Measurements from ENCODE around the gene PLA2G15. TPM values are rescaled to one million over a fixed set of nuclear protein-coding genes. Genes with fewer than 3 reads are reported as not detected.

PLA2G15 gene
- polyA plus RNA-seq, 1 of the 3 experiments (the other 2 are of a cell fraction), result 23.9 TPM

DNA sequence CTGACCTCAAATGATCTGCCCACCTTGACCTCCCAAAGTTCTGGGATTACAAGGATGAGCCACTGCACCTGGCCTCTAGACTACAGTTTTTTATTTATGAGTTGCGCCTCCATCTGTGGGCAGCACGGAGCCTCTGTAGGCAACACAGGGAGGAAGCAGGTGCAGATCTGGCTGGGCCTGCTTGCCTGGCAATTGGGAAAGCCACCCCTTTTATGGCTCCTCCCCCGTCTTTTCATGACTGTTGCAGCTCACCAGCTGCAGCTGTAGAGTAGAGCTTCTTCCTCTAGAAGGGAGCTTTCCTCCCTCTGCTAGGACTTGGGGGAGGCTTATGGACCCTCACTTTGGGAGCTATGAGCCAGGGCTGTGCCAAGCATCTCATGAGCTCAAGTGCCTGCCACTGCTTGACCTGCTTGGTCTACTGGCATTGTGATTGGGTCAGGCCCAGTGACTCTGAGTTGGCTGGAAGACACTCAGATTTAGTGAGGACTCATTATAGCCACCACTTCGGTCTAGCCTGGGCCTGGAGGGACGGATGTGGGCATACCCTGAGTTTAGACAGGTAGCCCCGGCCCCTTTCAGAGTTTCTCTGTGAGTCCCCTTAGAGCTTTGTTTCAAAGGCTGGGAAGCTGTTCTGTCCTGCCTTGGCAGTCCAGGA is 12.2 kb downstream of the PLA2G15 start:
- ChIA-PET POLR2A (no interaction called here), CTCF (interaction anchor here (13.8 kb wide), 1 partner anchor 73 kb away, joined by 355 read pairs; no protein-coding TSS in a partner anchor)
- Histone ChIP-seq H3K79me2 (ENCODE audit: insufficient read depth) (no peaks in the 10 kb centered on the region), H2AFZ (ENCODE audit: low read depth) (no peak overlapping the region), H3K4me1 (ENCODE audit: control insufficient read depth in 1 of 2, insufficient read depth in 2 of 2, low read depth in 1 of 2, low read length in 1 of 2) (peaks cover 0 to 6% of the 10 kb centered on the region in 2 experiments; a peak in 2 of 4 replicates), H3F3A (replicated peaks; ENCODE audit: insufficient read depth) (peaks cover 17% of the 10 kb centered on the region), H3K9me2 (no peaks in the 10 kb centered on the region), H3K4me2 (peak overlapping the region; percentile 12; the same call in 1 of the 2 replicates), H3K27ac (ENCODE audit: low read depth in 2 of 2, low read length in 1 of 2) (peak overlapping the region in 1 of 2 experiments; percentile 55; a peak in 3 of 4 replicates), H3K36me3 (replicated peaks in 1 of 2; ENCODE audit: control insufficient read depth in 1 of 2, insufficient read depth in 2 of 2, low read length in 1 of 2) (peaks cover 8 to 19% of the 10 kb centered on the region in 2 experiments), H3K4me3 (ENCODE audit: low read depth in 2 of 2, low read length in 1 of 2) (no peak overlapping the region), H3K9ac (peak overlapping the region; percentile 33), H4K20me1 (ENCODE audit: insufficient read depth) (no peaks in the 10 kb centered on the region), H3K27me3 (ENCODE audit: insufficient read depth) (no peaks in the 10 kb centered on the region), H3K9me3 (no peaks in the 10 kb centered on the region)
- 95% methylated on average over 3 of the region's 6 CpGs for WGBS (ENCODE audit: low lambda C conversion rate)
- DNase-seq, result no peak
- TF ChIP-seq FOXJ3 (CRISPR knock-in tag; IDR thresholded peaks at IDR 0.05) (no peak), GATA2 (CRISPR knock-in tag; IDR thresholded peaks at IDR 0.05) (no peak), TAF1 (IDR thresholded peaks at IDR 0.05; ENCODE audit: borderline replicate concordance, low read depth, low read length) (no peak), RCOR1 (IDR thresholded peaks at IDR 0.05; ENCODE audit: low read length) (no peak), CHD2 (IDR thresholded peaks at IDR 0.05; ENCODE audit: low read length, partially characterized antibody) (no peak), RXRA (IDR thresholded peaks at IDR 0.05; ENCODE audit: borderline replicate concordance, low read depth) (no peak), YY1 (IDR thresholded peaks at IDR 0.05; ENCODE audit: low read depth) (no peak), FOXM1 (IDR thresholded peaks at IDR 0.05; ENCODE audit: low read depth) (no peak), FOSL2 (IDR thresholded peaks at IDR 0.05; ENCODE audit: borderline replicate concordance, low read depth) (no peak), TCF12 (IDR thresholded peaks at IDR 0.05) (no peak), USF2 (IDR thresholded peaks at IDR 0.05; ENCODE audit: borderline replicate concordance, low read depth, low read length) (no peak), SIN3A (IDR thresholded peaks at IDR 0.05; ENCODE audit: borderline replicate concordance, low read depth, low read length) (no peak), PBX3 (IDR thresholded peaks at IDR 0.05) (no peak), MAX (IDR thresholded peaks at IDR 0.05; ENCODE audit: low read depth) (no peak), EZH2phosphoT487 (IDR thresholded peaks at IDR 0.05; ENCODE audit: borderline replicate concordance, low read depth) (no peak), SMC3 (IDR thresholded peaks at IDR 0.05; ENCODE audit: low read depth, low read length) (no peak)
- TF ChIP-seq, protein P1, sequence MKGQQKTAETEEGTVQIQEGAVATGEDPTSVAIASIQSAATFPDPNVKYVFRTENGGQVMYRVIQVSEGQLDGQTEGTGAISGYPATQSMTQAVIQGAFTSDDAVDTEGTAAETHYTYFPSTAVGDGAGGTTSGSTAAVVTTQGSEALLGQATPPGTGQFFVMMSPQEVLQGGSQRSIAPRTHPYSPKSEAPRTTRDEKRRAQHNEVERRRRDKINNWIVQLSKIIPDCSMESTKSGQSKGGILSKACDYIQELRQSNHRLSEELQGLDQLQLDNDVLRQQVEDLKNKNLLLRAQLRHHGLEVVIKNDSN (IDR thresholded peaks at IDR 0.05; ENCODE audit: borderline replicate concordance, low read depth), result no peak
- TF ChIP-seq, protein P2, sequence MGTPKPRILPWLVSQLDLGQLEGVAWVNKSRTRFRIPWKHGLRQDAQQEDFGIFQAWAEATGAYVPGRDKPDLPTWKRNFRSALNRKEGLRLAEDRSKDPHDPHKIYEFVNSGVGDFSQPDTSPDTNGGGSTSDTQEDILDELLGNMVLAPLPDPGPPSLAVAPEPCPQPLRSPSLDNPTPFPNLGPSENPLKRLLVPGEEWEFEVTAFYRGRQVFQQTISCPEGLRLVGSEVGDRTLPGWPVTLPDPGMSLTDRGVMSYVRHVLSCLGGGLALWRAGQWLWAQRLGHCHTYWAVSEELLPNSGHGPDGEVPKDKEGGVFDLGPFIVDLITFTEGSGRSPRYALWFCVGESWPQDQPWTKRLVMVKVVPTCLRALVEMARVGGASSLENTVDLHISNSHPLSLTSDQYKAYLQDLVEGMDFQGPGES (IDR thresholded peaks at IDR 0.05; ENCODE audit: low read depth, low read length), result no peak
